ENCODE measurements around the gene ZNF778. TPM values are rescaled to one million over a fixed set of nuclear protein-coding genes. Genes with fewer than 3 reads are reported as not detected.

The ZNF778 gene
- total RNA-seq, 1 experiment from 2014 or later, result 19.5 TPM

DNA sequence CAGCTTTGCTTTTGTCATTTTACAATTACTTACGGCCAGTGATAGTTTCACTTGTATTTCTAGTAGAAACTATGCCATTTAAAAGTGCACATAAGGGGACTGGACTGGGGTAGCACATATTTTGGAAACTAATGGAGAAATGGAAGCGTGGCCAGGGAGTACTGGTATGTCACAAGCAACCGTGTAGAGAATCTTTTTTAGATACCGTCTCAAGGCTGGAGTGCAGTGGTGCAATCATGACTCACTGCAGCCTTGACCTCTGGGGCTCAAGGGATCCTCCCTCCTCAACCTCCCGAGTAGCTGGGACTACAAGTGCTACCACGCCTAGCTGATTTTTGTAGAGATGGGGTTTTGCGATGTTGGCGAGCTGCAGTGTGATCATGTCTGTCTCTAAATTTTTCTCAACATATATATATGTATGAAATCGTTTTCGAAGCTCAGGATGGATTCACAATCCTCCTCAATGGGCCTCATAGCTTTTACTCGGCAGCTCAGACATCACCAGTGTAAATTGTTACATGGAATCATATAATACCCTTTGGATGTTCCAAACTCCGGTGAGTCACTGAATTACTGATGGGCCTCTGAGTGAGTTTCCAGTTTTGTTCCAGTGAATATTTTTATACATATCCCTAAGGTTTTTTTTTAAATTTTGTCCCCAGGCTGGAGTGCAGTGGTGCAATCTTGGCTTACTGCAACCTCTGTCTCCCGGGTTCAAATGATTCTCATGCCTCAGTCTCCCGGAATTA, 51.7 kb downstream of the ZNF778 start:
- H3K4me2 ChIP-seq (ENCODE audit: low read length), result no peak overlapping the region; the same call in 1 of the 2 replicates
- H3K9me2 ChIP-seq (ENCODE audit: insufficient read depth), result no peaks in the 10 kb centered on the region
- no peak for DNase-seq (ENCODE audit: low read depth, low spot score)
- RAD21 ChIA-PET (ENCODE audit: low non-redundant PET in 1 of 2, low total read pairs in 2 of 2, uncharacterized antibody in 2 of 2, unreplicated experiment in 2 of 2), result no interaction called here
- CTCF ChIA-PET, result no interaction called here
- POLR2A ChIA-PET, result no interaction called here
- H3K4me1 ChIP-seq (ENCODE audit: control insufficient read depth in 1 of 2, insufficient read depth in 2 of 2, low read length in 2 of 2), result peaks cover 0 to 18% of the 10 kb centered on the region in 2 experiments; a peak in 3 of 4 replicates
- no peak for TF ChIP-seq CEBPB (IDR thresholded peaks at IDR 0.05; ENCODE audit: low read depth)
- TF ChIP-seq EGR1 (IDR thresholded peaks at IDR 0.05; ENCODE audit: low read depth), result no peak
- TF ChIP-seq YY1 (IDR thresholded peaks at IDR 0.05; ENCODE audit: extremely low read depth, insufficient replicate concordance, low read depth, low read length), result no peak
- 0 out of 2 replicates have a peak, but pooled peaks have one; percentile 15 for TF ChIP-seq JUND (IDR thresholded peaks at IDR 0.05)
- TF ChIP-seq ZFX (IDR thresholded peaks at IDR 0.05), result no peak
- no peak for TF ChIP-seq EZH2phosphoT487 (IDR thresholded peaks at IDR 0.05; ENCODE audit: borderline replicate concordance)
- TF ChIP-seq FOSL1 (IDR thresholded peaks at IDR 0.05; ENCODE audit: low read depth), result no peak
- TF ChIP-seq TCF7L2 (IDR thresholded peaks at IDR 0.05; ENCODE audit: borderline replicate concordance, extremely low read depth, insufficient read depth, insufficient read length), result no peak
- TF ChIP-seq ZNF274 (IDR thresholded peaks at IDR 0.05; ENCODE audit: low read depth, low read length), result no peak
- no peak for TF ChIP-seq EZH2 (IDR thresholded peaks at IDR 0.05)
- TF ChIP-seq SRF (IDR thresholded peaks at IDR 0.05; ENCODE audit: low read depth), result no peak
- TF ChIP-seq POLR2AphosphoS5 (IDR thresholded peaks at IDR 0.05; ENCODE audit: low read depth, low read length), result 0 out of 2 replicates have a peak, but pooled peaks have one; percentile 14
- no peak for TF ChIP-seq SIN3A (IDR thresholded peaks at IDR 0.05; ENCODE audit: low read depth)
- TF ChIP-seq, protein P1, sequence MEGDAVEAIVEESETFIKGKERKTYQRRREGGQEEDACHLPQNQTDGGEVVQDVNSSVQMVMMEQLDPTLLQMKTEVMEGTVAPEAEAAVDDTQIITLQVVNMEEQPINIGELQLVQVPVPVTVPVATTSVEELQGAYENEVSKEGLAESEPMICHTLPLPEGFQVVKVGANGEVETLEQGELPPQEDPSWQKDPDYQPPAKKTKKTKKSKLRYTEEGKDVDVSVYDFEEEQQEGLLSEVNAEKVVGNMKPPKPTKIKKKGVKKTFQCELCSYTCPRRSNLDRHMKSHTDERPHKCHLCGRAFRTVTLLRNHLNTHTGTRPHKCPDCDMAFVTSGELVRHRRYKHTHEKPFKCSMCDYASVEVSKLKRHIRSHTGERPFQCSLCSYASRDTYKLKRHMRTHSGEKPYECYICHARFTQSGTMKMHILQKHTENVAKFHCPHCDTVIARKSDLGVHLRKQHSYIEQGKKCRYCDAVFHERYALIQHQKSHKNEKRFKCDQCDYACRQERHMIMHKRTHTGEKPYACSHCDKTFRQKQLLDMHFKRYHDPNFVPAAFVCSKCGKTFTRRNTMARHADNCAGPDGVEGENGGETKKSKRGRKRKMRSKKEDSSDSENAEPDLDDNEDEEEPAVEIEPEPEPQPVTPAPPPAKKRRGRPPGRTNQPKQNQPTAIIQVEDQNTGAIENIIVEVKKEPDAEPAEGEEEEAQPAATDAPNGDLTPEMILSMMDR (IDR thresholded peaks at IDR 0.05 in 2 of 3, conservative IDR thresholded peaks at IDR 0.05 in 1 of 3; ENCODE audit: borderline replicate concordance in 1 of 3, insufficient read depth in 1 of 3, low read depth in 2 of 3, low read length in 2 of 3), result no peak
- no peak overlapping the region for H2AFZ ChIP-seq (ENCODE audit: low read depth, low read length, poor library complexity, severe bottlenecking)
- H3K27me3 ChIP-seq (ENCODE audit: insufficient read depth, low read length), result no peaks in the 10 kb centered on the region
- H3K9ac ChIP-seq (ENCODE audit: low read length), result no peak overlapping the region
- no peaks in the 10 kb centered on the region for H4K20me1 ChIP-seq (ENCODE audit: insufficient read depth)
- ATAC-seq, result no peak
- BruUV-seq (replicated peaks), result no TSS peak
- no peaks in the 10 kb centered on the region for H3K9me3 ChIP-seq (ENCODE audit: control insufficient read depth in 1 of 2, insufficient read depth in 1 of 2, low read depth in 1 of 2, low read length in 2 of 2)
- no peak overlapping the region for H3K4me3 ChIP-seq (replicated peaks in 1 of 2; ENCODE audit: low read depth in 1 of 2, low read length in 2 of 2)
- H3K79me2 ChIP-seq (ENCODE audit: insufficient read depth, low read length), result peaks cover 32% of the 10 kb centered on the region; the same call in 1 of the 2 replicates
- H3K36me3 ChIP-seq (ENCODE audit: control insufficient read depth in 1 of 2, insufficient read depth in 2 of 2, low read length in 2 of 2), result peaks cover 22 to 46% of the 10 kb centered on the region in 2 experiments
- intact Hi-C loops (cut with micrococcal nuclease), result no loop called here
- H3K27ac ChIP-seq (ENCODE audit: low read depth, low read length), result no peak overlapping the region
